Stimulated activated CD4-positive, alpha-beta T cell treated with anti-CD3 and anti-CD28 coated beads, Interleukin-1b, Interleukin-23, amount 100 ng/mL, for 1 hour (primary cell): ENCODE data around the gene SNTG2.

Experiments used
- DNase-seq, 2 donors: peaks; one replicate each; pipeline ENCODE4 v3.0.0-alpha.2; 2020; ENCODE audit warnings: low read depth in 2 of 2

The SNTG2 gene

DNA sequence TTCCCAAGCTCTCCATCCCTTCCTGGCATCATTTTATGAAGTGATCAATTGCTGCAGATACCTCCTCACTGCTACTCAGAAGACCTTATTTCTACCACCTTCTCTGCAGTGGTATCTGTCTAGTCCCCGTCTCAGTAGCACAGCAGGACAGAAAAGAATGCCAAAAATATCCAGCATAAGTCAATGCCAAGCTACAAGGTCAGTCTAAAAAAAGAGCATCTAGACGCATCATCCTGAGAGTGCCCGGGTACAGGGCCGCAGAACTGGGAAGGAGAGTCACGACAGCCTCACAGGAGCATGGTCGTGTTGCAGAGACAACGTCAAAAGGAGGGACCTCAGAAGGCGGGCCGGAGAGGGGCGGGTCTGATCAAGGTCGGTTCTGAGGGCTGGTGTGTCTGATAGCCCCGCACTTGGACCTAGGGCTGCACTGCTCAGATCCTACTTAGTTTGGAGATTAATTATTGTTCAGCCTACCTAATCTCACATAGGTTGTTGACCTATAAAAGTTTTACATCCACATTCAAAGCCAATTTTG, 24.3 kb upstream of the SNTG2 start:
- DNase-seq, result no peak

DNA sequence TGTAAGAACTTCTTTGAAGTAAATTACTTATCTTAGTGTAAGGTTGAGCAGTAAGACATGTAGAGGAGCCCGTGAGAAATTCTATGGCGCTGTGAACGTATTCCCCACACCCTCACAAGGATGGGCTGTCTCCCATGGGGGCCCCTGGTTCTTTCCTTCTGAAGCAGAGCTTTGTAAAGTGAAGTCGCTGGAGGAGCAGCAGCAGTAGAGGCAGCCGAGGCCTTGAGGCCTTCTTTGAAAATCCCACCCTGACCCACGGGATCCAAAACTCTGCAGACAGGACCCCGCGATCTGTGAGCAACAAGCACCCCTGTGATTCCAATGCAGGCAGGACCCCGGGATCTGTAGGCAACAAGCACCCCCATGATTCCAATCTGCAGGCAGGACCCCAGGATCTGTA, 23.8 kb upstream of the SNTG2 start:
- DNase-seq, result no peak

- DNase-seq, result no peak
These were observed 21.5 kb upstream of the SNTG2 start for GRCh38 chr2:929011-929735.

DNA sequence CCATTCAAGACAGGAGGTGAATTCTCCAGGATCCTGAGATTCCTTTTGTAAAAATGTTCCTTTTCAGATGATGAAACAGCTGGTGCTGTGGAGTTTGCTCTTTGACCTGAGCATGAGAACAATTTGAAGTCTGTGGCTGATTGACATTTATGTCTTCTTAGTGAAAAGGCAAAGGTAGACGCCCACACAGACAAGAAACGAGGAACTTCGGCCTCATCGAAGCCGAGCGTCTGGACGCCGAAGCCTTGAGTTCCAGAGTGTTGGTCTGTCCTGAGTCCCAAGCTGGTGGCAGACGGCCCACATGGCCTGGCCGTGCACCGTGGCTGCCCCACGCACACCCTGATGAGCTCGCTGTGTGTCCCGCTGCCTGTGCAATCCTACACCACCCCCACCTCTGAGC, 20.7 kb upstream of the SNTG2 start:
- DNase-seq, result no peak

GRCh38 chr2:930935-931334, 19.7 kb upstream of the SNTG2 start:
- DNase-seq, result no peak

DNA sequence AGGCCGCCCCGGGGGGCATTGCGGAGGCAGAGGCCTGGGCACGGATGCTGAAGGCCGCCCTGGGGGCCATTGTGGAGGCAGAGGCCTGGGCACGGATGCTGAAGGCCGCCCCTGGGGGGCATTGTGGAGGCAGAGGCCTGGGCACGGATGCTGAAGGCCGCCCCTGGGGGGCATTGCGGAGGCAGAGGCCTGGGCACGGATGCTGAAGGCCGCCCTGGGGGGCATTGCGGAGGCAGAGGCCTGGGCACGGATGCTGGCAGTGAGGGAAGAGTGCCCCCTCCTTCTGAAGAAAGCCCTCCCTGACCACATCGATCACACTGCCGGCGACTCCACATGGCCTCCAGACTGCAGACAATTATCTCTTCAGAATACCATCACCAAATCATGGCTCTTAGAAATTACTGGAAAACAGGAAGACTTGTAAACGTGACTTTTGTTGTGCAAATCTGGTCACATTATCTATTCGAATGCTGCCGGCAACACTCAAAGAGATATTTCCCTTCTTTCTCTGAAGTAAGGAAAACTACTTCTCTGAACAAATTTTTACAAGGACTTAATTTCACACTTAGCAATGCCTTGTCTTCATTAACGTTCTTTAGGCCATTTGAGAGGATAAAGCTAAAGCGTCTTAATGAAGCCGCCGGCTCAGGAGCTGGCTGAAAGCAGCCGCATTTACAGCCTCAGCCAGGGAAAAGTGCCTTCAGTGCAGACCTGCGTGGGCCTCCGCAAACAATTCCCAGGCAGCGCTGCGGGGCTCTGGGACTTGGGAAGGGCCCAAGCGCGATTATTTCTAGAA, 18.1 kb upstream of the SNTG2 start:
- no peak for DNase-seq

DNA sequence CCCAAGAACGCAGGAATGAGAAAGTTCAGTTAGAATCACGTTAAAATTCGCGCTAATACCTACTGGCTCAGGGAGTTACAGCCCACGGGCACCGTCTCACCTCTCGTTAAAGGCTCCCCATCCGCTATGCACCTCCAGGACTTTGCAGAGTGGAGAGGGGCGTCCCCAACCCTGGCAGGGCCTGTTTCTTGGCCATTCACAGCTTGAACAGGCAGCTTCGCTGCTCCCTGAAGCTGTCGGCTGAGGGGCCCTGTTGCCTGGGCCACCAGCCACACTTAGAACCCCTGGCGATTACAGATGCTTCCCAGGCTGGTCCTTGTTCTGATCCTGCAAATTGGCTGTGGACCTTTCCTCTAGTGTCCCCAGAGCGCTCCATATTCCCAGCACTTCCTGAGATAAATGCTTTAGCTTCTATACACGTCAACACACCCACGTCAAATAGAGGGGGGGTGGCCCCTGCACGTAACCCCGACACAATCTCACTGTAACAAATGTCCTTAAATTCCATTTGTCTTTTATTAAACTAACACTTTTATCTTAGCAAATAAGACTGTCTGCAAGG, 16.8 kb upstream of the SNTG2 start:
- no peak for DNase-seq

DNA sequence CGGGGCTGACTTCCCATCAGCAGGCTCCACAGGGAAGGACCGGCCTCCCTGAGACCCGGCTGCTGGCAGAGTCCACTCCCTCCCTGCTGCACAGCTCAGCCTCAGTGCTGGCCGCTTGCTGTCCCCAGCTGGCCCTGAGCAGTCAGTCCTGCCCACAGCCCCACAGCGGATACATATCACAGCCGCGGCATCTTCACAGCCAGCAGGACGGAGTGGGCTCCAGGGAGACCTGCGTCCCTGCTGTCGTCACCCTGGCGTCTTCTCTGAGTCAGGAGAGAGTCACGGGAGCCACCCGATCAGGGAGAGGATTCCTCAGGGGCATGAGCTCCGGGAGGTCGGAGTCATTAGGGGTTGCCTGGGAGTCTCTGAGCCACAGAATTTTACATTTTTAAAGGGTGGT, 13.1 kb upstream of the SNTG2 start:
- DNase-seq, result no peak

DNA sequence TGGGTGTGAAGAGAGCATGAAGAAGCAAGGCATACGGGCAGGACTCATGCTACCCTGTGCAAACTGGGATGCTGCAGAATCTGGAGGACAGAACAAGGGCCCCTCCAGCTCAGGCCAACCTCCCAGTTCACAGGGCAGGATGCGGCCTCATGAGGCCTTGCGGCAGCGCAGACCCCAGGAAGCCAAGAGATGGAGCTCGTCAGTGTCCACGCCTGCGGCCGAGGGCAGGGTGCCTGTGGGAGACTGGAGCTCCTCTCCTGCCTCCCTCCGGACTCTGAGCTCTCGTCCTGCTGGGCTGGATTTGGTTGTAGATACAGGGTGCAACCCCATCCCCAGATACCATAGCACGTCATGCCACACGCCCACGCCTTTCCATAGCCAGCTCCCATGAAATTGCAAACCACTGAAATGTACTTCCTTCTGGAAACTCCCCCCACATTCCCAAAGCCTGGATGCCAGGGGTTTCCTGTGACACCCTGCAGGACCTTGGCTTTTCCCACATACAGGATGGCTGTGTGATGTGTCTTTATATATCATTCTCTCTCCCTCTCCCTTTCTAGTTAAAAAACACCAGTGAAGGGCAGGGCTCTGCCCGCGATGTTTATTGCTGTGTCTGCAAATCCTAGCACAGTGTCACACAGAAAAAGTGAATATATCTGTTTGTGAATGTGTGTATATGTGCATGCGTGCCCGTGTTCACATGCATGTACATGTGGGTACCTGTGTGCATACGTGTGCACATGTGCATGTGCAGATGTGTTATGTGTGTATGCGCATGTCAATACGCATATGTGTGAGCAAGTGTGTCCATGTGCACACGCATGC, 12.3 kb upstream of the SNTG2 start:
- no peak for DNase-seq

GRCh38 chr2:939936-940601, 10.6 kb upstream of the SNTG2 start:
- DNase-seq, result no peak

DNA sequence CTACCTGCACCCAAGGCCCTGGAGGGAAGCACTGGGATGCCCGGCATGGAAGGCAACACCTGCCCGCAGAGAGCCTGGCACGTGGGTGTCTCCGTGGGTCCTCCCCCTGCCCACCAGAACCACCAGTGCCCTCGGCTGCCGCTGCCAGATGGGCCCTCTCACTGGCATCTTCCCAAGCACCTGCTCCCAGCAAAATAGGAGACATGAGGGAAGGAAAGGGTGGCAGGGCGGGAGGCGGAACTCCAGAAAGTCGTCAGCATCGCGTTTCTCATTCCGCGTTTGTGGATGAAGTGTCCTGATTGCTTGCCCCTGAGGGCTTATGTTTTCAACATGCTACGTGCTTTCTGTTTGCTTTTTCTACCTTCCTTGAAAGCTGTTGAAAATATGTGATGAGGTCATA, 8.8 kb upstream of the SNTG2 start:
- no peak for DNase-seq

GRCh38 chr2:942775-943460, 7.7 kb upstream of the SNTG2 start:
- DNase-seq, result no peak

DNA sequence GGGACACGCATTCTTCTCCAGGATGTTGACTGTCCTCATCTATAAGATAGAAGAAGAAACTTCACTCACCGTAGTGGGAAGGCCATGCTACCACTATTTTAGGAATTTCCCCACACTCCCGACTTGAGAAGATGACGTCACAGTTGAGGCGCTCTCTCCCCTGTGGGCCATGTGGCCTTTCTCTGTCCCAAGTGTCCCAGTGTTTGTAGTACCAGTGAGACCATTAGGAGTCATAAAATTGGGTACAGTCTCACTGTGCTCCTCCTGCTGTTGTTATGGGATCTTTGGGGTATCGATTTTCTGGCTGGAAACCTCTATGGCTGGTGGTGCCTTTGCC, 7.2 kb upstream of the SNTG2 start:
- no peak for DNase-seq

- DNase-seq, result no peak
These were observed 6.8 kb upstream of the SNTG2 start for GRCh38 chr2:943821-944220.

GRCh38 chr2:944693-945092, 6.0 kb upstream of the SNTG2 start:
- DNase-seq, result no peak

- DNase-seq, result no peak
These were observed 5.5 kb upstream of the SNTG2 start for GRCh38 chr2:945104-945503.

DNA sequence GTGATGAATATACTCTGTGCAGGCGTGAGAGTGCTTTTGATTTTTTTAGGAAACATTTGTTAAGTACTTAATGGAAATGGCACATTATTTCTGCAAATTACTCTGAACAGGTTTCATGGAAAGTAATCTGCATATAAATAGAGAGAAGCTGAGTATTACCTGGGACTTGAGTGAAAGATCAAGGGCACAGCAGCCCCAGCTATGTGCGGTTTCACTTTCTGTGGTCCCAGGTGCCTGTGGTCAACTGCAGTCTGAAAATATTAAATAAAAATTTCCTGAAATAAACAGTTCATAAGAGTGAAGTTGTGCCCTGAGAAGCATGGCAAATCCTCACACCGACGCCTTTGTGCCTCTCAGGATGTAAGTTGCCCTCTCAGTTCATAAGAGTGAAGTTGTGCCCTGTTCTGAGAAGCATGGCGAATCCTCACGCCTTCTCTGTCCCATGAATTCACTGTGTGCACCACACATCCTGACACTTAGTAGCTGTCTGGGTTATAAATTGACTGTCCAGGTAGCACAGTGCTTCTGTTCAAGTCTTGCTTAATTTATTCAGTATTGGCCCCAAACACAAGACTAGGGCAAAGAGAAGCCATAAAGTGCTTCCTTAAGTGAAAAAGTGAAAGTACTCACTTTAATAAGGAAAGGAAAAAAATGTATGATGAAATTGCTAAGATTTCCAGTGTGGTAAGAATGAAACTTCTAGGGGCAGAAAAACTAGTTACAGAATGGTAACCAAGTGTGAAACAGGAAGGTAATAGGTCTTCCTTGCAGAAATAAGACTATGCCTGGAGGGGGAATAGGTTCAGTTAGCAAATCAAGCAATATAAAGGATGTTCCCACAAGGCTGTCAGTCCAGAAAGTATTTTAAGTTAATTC, 4.3 kb upstream of the SNTG2 start:
- no peak for DNase-seq

GRCh38 chr2:949384-950079, 1.1 kb upstream of the SNTG2 start:
- DNase-seq, result no peak
